NCI-H526 treated with DMSO at 0.1 percent for 48 hours (cell line): ENCODE results near the gene RALGAPA1.

Source experiments
- DNase-seq: peaks from one replicate; lab custom pipeline; 2025; lab: John Stamatoyannopoulos, UW

RALGAPA1 gene

GRCh38 chr14:35534873-35535482, 274.1 kb downstream of the RALGAPA1 start:
- DNase-seq = peak; percentile 60

DNA sequence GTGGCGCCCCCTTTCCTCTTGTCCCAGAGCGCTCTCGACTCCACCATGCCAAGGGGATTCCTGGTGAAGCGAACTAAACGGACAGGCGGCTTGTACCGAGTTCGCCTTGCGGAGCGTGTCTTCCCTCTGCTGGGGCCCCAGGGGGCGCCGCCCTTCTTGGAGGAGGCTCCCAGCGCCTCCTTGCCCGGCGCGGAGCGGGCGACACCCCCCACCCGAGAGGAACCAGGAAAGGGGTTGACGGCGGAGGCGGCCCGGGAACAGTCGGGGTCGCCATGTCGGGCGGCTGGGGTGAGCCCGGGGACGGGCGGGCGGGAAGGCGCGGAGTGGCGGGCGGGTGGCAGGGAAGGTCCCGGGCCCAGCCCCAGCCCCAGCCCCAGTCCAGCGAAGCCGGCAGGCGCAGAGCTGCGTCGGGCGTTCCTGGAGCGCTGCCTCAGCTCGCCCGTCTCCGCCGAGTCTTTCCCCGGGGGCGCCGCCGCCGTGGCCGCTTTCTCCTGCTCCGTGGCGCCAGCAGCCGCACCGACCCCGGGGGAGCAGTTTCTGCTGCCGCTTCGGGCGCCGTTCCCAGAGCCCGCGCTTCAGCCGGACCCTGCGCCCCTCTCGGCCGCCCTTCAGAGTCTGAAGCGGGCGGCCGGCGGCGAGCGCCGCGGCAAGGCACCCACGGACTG, 274.8 kb downstream of the RALGAPA1 start:
- peak; percentile 29 for DNase-seq

- DNase-seq = peak; percentile 91
Observed at GRCh38 chr14:35533357-35534207, 275.5 kb downstream of the RALGAPA1 start, which contains the start of gene INSM2. TSS of gene INSM2 (plus strand) at chr14:35534164. CDS start at chr14:35534253, 89 bp downstream.

DNA sequence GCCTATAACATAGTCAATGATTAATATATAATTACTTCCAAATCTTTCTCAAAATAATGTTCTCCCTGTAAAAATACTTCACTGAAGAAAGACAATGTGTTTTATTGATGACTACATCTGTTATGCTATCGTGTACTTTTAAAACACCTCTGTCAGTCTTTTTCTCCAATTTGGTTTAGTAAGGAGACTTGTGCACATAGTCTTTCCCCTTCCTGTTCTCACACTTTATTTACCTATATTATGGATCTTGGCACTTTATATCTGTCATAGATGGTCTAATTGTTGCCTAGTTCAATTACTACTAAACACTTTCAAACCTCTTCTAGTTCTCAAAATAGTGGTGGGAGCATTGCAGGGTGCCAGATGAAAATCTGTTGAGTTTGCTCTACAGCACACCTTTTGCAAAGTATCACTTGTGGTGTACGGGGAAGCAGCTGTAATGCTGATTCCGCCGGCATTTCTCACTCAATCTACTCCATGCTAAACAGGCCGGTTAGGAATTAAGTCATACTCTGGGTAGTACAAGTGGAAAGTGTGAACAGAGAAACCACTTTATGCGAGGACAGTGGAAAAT, 276.2 kb downstream of the RALGAPA1 start:
- DNase-seq = no peak

DNA sequence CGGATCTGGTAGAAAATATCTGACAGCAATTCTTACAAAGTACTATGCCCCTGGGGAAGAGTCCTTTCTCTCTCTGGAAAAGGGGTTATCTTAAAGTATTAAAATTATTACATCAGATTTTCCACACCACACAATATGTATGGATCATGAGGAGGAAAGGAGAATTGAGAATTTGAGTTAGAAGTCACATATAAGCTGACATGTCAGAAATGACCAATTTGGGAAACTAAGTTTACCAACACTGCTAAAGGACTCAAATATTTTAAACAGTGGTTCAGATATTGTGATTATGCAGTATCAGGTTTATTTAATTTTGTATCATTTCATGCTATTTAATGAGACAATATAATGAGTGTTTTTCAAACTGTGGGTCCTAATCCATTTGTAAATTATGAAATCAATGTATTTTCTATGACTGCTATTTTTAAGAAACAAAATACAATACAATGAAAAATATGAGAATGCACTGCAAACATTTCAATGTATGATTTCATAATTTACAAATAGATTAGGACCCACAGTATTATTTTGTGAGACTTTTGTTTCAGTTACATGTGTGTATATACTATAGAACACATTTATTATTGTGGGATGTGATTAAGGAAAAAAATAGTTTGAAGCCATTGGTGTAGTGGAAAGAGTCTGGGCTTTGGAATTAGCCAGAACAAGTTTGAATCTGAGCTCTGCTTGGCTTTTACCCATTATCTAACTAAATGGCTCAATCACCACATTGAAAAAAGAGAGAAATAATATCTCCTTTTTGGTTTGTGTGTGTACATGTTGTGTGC, 276.9 kb downstream of the RALGAPA1 start:
- DNase-seq = no peak

DNA sequence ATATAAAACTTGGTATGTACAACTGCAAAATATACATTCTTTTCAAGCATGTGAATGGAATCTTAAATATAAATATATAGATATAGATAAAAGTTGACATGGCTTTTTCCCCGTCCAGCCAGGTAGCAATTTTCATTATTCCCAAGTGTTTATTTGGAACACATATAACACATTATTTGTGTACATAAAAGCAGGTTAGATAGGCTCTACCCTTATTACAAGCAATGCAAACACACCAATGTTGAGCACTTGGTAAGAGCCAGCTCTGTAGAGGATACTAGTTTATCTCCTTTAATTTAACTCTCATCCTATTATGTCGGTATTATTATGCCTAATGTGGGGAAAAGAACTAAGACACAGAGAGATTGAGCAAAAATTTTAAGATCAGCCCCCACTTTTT, 282.1 kb downstream of the RALGAPA1 start:
- no peak for DNase-seq

DNA sequence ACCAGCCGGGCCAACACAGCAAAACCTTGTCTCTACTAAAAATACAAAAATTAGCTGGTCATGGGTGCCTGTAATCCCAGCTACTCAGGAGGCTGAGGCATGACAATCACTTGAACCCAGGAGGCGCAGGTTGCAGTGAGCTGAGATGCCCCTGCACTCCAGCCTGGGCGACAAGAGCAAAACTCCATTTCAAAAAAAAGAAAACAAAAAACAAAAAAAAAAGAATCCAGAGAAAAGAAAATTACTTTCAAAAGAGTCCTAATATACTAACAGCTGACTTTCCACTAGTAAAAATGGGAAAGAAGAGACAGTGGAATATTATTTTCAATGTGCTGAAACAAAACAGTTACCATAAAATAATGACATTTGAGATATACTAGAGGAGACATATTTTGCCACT, 283.4 kb downstream of the RALGAPA1 start:
- no peak for DNase-seq

DNA sequence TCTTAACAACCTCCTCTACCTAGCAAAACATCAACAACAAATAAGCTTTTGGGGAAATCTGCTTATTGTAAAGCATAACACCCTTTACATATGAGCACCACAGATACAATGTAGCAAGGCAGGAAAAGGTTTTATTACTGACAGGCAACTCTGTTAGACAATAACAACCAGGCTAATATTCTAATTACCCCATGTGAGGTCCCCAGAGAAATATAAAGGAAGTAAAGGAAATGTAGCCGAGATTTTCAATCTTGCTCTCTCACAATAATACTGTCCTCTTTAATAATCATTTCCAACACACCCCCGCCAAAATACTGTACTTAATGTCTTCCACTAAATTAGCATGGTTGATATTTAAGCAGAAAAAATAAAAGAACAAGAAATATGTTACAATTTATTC, 289.1 kb downstream of the RALGAPA1 start:
- DNase-seq = no peak

DNA sequence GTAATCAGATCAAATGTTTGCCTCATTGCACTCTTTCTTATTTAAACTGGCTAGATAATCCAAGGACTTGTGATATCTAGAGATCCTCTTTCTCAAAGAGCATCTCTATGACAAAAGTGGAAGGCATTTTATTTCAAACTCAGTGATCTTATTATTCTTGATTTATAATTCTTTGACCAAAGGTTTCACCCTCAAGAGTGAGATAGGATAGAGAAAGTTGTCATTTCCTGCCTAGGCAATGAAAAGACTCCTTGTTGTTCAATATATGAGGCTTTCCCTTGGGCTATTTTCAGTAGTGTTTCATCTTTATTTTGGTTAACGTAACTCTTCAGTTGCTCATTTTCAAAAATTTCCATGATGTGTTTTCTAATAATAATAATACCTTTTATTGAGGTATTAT, 293.2 kb downstream of the RALGAPA1 start:
- DNase-seq = no peak

- DNase-seq = no peak
Observed at GRCh38 chr14:35512765-35513164, 296.3 kb downstream of the RALGAPA1 start.

DNA sequence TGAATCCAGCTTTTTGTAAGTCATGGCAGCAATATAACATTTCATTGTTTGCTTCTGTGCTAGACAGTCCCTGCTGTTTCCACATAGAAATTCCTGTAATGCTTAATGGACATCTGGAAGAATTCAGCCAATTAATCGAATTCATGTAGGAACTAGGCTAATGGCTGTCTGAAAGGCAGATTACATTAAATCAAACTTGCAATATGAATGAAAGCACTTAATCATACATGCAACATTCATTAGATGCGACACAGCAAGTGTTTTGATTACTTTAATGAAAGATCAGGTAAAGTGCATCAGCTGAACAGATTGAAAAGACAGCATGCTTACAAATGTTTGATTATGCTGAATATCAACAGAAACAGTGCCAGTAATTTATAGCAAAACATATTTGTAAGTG, 299.2 kb downstream of the RALGAPA1 start:
- no peak for DNase-seq

DNA sequence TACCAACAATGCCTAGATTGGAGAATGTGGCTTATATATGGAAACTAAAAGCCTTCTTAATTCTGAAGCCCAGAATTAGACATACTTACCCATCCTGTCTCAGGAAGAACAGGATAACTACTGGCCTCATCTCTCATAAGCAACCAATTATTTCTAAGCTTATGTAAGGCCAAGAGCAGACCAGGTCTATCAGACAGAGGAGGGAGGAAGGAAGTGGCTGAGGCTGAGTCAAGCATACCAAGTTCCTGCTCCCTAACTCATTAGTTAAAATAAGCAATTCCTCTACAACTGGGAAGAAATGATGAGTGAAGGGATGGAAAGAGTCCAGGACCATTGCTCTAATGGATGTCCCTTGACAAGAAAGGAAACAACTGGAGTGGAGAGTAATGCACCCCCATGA, 302.2 kb downstream of the RALGAPA1 start:
- DNase-seq = no peak

DNA sequence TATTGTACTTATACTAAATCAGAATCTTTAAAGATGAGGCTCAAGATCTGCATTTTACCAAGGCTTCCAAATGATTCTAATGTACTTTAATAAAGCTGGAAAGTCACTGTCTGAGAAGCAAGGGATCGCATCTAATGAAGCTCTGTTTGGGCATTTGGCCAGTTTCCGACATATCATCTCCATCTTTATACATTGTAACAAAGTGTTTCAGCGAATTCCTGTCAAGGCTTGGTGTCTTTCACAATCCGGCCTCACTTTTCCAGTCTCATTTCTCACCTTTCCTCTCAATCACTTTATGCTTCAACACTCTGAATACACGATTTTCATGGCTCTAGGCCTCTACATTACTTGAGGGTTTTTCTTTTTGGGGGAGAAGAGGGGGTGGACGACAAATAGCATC, 302.6 kb downstream of the RALGAPA1 start:
- no peak for DNase-seq

DNA sequence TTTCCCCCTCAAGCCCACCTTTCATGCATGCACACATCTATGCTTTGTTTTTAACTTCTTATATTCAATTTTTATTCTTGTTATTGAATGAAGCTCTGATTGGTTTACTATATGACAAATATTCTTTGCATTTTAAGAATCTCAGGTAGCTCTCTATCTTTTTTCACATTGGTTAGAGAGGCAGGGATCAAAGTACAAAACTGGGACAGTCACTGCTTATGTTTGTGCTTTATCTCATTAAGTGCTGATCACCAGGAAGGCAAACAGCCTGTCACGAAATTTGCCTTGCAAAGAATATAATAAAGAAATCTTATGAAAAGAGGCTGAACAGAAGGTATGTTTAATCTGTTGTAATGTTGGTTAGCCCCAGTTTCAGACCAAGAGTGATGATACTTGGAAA, 304.8 kb downstream of the RALGAPA1 start:
- peak; percentile 96 for DNase-seq

- DNase-seq = peak; percentile 87
Observed at GRCh38 chr14:35503646-35504045, 305.4 kb downstream of the RALGAPA1 start.

DNA sequence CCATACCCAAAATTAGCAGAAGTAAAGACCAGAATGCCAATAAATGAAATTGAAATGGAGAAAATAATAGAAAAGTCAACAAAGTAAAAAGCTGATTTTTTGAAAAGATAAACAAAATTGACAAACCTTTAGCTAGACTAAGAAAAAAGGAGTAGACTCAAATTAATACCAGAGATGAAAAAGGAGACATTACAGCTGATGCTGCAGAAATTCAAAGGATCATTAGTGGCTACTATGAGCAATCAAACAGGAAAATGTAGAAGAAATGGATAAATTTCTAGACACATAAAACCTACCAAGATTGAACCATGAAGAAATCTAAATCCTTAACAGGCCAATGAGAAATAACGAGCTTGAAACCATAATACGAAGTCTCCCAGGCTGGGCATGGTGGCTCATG, 309.9 kb downstream of the RALGAPA1 start:
- no peak for DNase-seq

GRCh38 chr14:35495278-35495677, 313.8 kb downstream of the RALGAPA1 start:
- DNase-seq = no peak

- DNase-seq = no peak
Observed at GRCh38 chr14:35492569-35493014, 316.5 kb downstream of the RALGAPA1 start.
